ENCODE data around the gene CCNF.

DNA sequence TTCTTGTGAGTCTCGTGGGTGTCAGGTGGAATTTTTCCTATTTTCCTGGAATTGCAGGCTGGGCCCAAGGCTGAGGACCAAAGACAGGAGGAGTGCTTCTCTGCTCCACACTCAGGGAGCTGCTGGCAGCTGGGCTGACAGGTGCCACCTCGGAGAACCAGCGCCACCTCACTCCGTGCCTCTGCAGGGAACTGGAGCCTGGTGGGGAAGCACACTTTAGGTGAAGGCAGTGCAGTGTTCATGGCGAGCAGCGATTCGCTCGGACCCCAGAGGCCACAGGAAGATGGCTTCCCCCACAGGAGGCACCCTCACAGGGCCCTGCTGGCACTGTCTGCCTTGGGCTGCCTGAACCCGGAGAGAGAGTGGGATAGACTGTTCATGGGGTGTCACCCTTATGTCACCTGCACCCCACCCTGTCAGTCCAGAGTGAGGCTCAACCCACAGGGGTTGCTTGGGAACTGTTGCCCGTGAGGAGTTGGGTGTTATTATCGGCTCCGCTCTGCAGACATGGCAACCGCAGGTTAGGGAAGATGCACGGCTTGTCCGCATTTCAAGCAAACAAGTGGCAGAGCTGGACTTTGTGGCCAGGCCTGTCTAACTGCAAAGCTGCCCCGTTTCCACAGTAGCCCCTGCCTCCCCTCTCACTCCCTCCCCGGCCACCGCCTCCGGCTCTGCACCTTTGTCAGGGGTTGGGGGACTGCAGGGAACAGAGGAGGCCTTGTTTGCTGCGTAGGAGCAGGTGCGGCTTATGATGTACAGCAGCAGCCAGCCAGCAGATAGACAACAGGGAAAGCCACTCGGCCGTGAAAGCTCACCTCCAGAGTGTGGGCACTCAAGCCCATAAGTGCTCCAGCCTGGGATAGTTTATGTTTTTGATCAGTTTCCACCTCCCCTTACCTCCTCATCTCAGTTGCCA, 61.2 kb downstream of the CCNF start:
- TF ChIP-seq CTCF (IDR thresholded peaks at IDR 0.05) (no peak), POLR2A (IDR thresholded peaks at IDR 0.05) (no peak)

All from thyroid gland (tissue), 4 donors.